WTC11 (cell line): ENCODE measurements around the gene WNT5B. TPM values are rescaled to one million over a fixed set of nuclear protein-coding genes. Genes with fewer than 3 reads are reported as not detected.

Experiments
- ATAC-seq: fragments of 200-7000 bp; cut with Tn5 transposase; 2 replicates; pipeline ENCODE4 v1.10.0; 2021; ENCODE audit warnings: mild to moderate bottlenecking, moderate library complexity
- CTCF ChIA-PET: fragments of 300-600 bp; sonication (Branson Sonifier 250); formaldehyde crosslinking; loops from one replicate; lab custom pipeline; 2021; ENCODE audit warnings: antibody characterized with exemption; lab: Charles Lee
- POLR2A ChIA-PET: fragments of 350-600 bp; sonication (Branson Sonifier 250); formaldehyde crosslinking; loops from one replicate; lab custom pipeline; 2021; ENCODE audit warnings: antibody characterized with exemption; lab: Charles Lee
- DNase-seq: peaks from one replicate; pipeline ENCODE4 v3.0.0; 2021; ENCODE audit warnings: low spot score
- H3K27ac Mint-ChIP-seq: 2 replicates; pipeline ENCODE4 v1.8.0; 2021; ENCODE audit warnings: mixed read lengths
- H3K27me3 Mint-ChIP-seq: 2 replicates; pipeline ENCODE4 v1.8.0; 2021; ENCODE audit warnings: low read depth, mild to moderate bottlenecking, moderate library complexity, mixed read lengths
- H3K36me3 Mint-ChIP-seq: 2 replicates; pipeline ENCODE4 v1.8.0; 2021; ENCODE audit warnings: mixed read lengths
- H3K4me1 Mint-ChIP-seq: 2 replicates; pipeline ENCODE4 v1.8.0; 2022; ENCODE audit warnings: mixed read lengths
- H3K4me3 Mint-ChIP-seq: 2 replicates; pipeline ENCODE4 v1.8.0; 2021; ENCODE audit warnings: mild to moderate bottlenecking, moderate library complexity, mixed read lengths
- H3K9me3 Mint-ChIP-seq: 2 replicates; pipeline ENCODE4 v1.8.0; 2021; ENCODE audit warnings: mixed read lengths
- ATF1 ChIP-seq: sonication (generic); formaldehyde crosslinking; IDR thresholded peaks from 2 replicates; pipeline ENCODE4 v1.8.1; 2023; ENCODE audit warnings: mild to moderate bottlenecking, moderate library complexity, missing genetic modification reagents
- CBFB ChIP-seq: sonication (generic); formaldehyde crosslinking; IDR thresholded peaks from 2 replicates; pipeline ENCODE4 v1.8.1; 2022; ENCODE audit warnings: mild to moderate bottlenecking, low read depth, missing genetic modification reagents
- CREB1 ChIP-seq: sonication (generic); formaldehyde crosslinking; IDR thresholded peaks from 2 replicates; pipeline ENCODE4 v1.8.0; 2023; ENCODE audit warnings: mild to moderate bottlenecking, missing genetic modification reagents
- ESRRA ChIP-seq: sonication (generic); formaldehyde crosslinking; IDR thresholded peaks from 2 replicates; pipeline ENCODE4 v1.8.1; 2022; ENCODE audit warnings: mild to moderate bottlenecking, missing genetic modification reagents, borderline replicate concordance
- FOXP1 ChIP-seq: sonication (generic); formaldehyde crosslinking; IDR thresholded peaks from 2 replicates; pipeline ENCODE4 v1.8.0; 2022; ENCODE audit warnings: missing genetic modification reagents, mild to moderate bottlenecking, moderate library complexity, borderline replicate concordance
- GTF2I ChIP-seq: fragments of 250-450 bp; sonication (Bioruptor Pico); conservative IDR thresholded peaks from 2 replicates; pipeline ENCODE4 v1.4.0; 2021; ENCODE audit warnings: mild to moderate bottlenecking
- IRF2 ChIP-seq: sonication (generic); formaldehyde crosslinking; IDR thresholded peaks from 2 replicates; pipeline ENCODE4 v1.8.0; 2022; ENCODE audit warnings: low read depth, missing genetic modification reagents, borderline replicate concordance
- JAZF1 ChIP-seq: fragments of 250-450 bp; sonication (Bioruptor Pico); IDR thresholded peaks from 2 replicates; pipeline ENCODE4 v1.9.0; 2021; ENCODE audit warnings: moderate library complexity, mild to moderate bottlenecking, inconsistent platforms
- KAT7 ChIP-seq: sonication (generic); formaldehyde crosslinking; IDR thresholded peaks from 2 replicates; pipeline ENCODE4 v1.8.1; 2023; ENCODE audit warnings: missing genetic modification reagents, mild to moderate bottlenecking, borderline replicate concordance
- NFE2L1 ChIP-seq: sonication (generic); formaldehyde crosslinking; IDR thresholded peaks from 2 replicates; pipeline ENCODE4 v1.8.1; 2023; ENCODE audit warnings: missing genetic modification reagents
- SMAD4 ChIP-seq: sonication (generic); formaldehyde crosslinking; IDR thresholded peaks from 2 replicates; pipeline ENCODE4 v1.8.0; 2022; ENCODE audit warnings: mild to moderate bottlenecking, missing genetic modification reagents
- SP1 ChIP-seq: sonication (generic); formaldehyde crosslinking; conservative IDR thresholded peaks from 2 replicates; pipeline ENCODE4 v1.8.1; 2022; ENCODE audit warnings: missing genetic modification reagents
- ZNF396 ChIP-seq: fragments of 250-450 bp; sonication (Bioruptor Pico); IDR thresholded peaks from 2 replicates; pipeline ENCODE4 v1.8.0; 2021; ENCODE audit warnings: mild to moderate bottlenecking, moderate library complexity, borderline replicate concordance
- ZNF671 ChIP-seq: fragments of 250-450 bp; sonication (Bioruptor Pico); IDR thresholded peaks from 2 replicates; pipeline ENCODE4 v1.8.0; 2021; ENCODE audit warnings: mild to moderate bottlenecking
- total RNA-seq: library from RNA; stranded (reverse); gene quantifications from 3 replicates; pipeline ENCODE4 v1.2.3, GENCODE V29; 2021
- TF ChIP-seq, protein P1 (sequence below): sonication (generic); formaldehyde crosslinking; IDR thresholded peaks from 2 replicates; pipeline ENCODE4 v1.8.0; 2022; ENCODE audit warnings: mild to moderate bottlenecking, missing genetic modification reagents
- TF ChIP-seq, protein P2 (sequence below): sonication (generic); formaldehyde crosslinking; IDR thresholded peaks from 2 replicates; pipeline ENCODE4 v1.8.1; 2023; ENCODE audit warnings: mild to moderate bottlenecking, missing genetic modification reagents, moderate library complexity
- TF ChIP-seq, protein P3 (sequence below): sonication (generic); formaldehyde crosslinking; IDR thresholded peaks from 2 replicates; pipeline ENCODE4 v1.8.1; 2022; ENCODE audit warnings: mild to moderate bottlenecking, missing genetic modification reagents, moderate library complexity, borderline replicate concordance
- TF ChIP-seq, protein P4 (sequence below): sonication (generic); formaldehyde crosslinking; IDR thresholded peaks from 2 replicates; pipeline ENCODE4 v1.8.0; 2022; ENCODE audit warnings: mild to moderate bottlenecking, missing genetic modification reagents
- TF ChIP-seq, protein P5 (sequence below): sonication (generic); formaldehyde crosslinking; conservative IDR thresholded peaks from 2 replicates; pipeline ENCODE4 v1.8.1; 2022; ENCODE audit warnings: mild to moderate bottlenecking, missing genetic modification reagents
- TF ChIP-seq, protein P6 (sequence below): sonication (generic); formaldehyde crosslinking; IDR thresholded peaks from 2 replicates; pipeline ENCODE4 v1.8.0; 2023; ENCODE audit warnings: missing genetic modification reagents, mild to moderate bottlenecking, borderline replicate concordance
- TF ChIP-seq, protein P7 (sequence below): sonication (generic); formaldehyde crosslinking; IDR thresholded peaks from 2 replicates; pipeline ENCODE4 v1.8.1; 2022; ENCODE audit warnings: low read depth, missing genetic modification reagents, borderline replicate concordance
- TF ChIP-seq, protein P8 (sequence below): fragments of 250-450 bp; sonication (Bioruptor Pico); IDR thresholded peaks from 2 replicates; pipeline ENCODE4 v1.9.0; 2021; ENCODE audit warnings: mild to moderate bottlenecking

WNT5B gene
- total RNA-seq, 1 experiment from 2014 or later, result 4.5 TPM

DNA sequence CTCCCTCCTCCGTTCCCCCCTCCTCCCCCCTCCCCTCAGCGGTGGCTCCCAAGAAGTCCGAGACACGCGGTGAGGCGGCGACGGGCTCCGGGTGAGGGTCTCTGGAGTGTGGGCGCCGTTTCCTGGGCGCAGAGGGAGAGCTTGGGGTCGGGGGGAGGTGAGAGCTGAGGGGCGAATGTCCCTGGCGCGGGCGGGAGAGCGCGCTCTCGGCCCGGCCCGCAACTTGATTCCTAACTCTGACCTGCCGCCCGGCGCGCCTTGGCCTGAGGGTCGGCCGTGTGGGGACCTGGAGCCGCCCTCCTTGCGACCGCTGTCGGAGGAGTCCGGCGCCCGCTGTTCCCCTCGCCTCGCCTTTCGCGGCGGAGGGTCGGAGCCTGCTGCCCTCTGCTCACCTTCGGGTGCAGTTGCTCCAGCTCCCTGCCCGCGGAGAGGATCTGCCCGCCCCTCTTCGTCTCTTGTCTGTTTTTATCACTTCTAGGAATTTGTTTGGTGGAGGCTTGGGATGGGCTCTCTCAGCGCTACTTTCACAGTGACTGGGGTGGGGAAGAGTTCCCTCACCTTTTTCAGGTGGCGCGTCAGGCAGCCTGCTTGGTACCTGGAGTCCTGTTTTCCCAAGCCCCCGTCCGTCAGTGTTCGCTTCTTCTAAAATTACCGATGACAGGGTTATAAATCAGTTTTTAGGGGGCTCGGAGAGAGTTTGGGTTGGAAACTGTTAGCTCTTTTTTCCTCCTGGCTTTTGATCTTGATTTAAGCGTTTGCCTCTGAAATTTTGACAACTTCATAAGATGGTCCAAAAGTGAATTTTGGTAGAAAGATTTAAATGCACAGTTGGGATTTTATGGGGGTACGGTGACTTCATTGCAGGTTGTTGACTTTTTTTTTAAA lies 62.3 kb downstream of the WNT5B start:
- Mint-ChIP-seq H3K4me1 (peaks cover 20% of the 10 kb centered on the region), H3K4me3 (peak overlapping the region; percentile 99), H3K27me3 (no peaks in the 10 kb centered on the region; the same call in 1 of the 2 replicates), H3K9me3 (no peaks in the 10 kb centered on the region), H3K36me3 (peaks cover 9% of the 10 kb centered on the region), H3K27ac (peak overlapping the region; percentile 100)
- peak; percentile 69 for ATAC-seq
- POLR2A ChIA-PET, result interaction anchor here (0.6 to 2.2 kb wide), 8 partner anchors 10 to 1302 kb away, joined by 3 to 8 read pairs (median 4); partner anchors contain the start of gene WNT5B
- CTCF ChIA-PET, result interaction anchor here (0.7 to 2.5 kb wide), 10 partner anchors 13 to 616 kb away, joined by 3 to 24 read pairs (median 4); partner anchors contain the start of gene WNT5B
- DNase-seq, result peak; percentile 78
- TF ChIP-seq, protein P1, sequence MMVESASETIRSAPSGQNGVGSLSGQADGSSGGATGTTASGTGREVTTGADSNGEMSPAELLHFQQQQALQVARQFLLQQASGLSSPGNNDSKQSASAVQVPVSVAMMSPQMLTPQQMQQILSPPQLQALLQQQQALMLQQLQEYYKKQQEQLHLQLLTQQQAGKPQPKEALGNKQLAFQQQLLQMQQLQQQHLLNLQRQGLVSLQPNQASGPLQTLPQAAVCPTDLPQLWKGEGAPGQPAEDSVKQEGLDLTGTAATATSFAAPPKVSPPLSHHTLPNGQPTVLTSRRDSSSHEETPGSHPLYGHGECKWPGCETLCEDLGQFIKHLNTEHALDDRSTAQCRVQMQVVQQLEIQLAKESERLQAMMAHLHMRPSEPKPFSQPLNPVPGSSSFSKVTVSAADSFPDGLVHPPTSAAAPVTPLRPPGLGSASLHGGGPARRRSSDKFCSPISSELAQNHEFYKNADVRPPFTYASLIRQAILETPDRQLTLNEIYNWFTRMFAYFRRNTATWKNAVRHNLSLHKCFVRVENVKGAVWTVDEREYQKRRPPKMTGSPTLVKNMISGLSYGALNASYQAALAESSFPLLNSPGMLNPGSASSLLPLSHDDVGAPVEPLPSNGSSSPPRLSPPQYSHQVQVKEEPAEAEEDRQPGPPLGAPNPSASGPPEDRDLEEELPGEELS (CRISPR knock-in tag), result no peak
- no peak for TF ChIP-seq SP1 (CRISPR knock-in tag)
- TF ChIP-seq ATF1 (CRISPR knock-in tag), result no peak
- peak; percentile 96; the same call in 1 of the 2 replicates for TF ChIP-seq KAT7 (CRISPR knock-in tag)
- TF ChIP-seq NFE2L1 (CRISPR knock-in tag), result no peak
- TF ChIP-seq ZNF671 (CRISPR knock-in tag), result no peak
- TF ChIP-seq, protein P2, sequence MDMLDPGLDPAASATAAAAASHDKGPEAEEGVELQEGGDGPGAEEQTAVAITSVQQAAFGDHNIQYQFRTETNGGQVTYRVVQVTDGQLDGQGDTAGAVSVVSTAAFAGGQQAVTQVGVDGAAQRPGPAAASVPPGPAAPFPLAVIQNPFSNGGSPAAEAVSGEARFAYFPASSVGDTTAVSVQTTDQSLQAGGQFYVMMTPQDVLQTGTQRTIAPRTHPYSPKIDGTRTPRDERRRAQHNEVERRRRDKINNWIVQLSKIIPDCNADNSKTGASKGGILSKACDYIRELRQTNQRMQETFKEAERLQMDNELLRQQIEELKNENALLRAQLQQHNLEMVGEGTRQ, result no peak
- TF ChIP-seq, protein P3, sequence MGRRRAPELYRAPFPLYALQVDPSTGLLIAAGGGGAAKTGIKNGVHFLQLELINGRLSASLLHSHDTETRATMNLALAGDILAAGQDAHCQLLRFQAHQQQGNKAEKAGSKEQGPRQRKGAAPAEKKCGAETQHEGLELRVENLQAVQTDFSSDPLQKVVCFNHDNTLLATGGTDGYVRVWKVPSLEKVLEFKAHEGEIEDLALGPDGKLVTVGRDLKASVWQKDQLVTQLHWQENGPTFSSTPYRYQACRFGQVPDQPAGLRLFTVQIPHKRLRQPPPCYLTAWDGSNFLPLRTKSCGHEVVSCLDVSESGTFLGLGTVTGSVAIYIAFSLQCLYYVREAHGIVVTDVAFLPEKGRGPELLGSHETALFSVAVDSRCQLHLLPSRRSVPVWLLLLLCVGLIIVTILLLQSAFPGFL (CRISPR knock-in tag), result no peak
- 0 out of 2 replicates have a peak, but pooled peaks have one; percentile 34 for TF ChIP-seq ESRRA (CRISPR knock-in tag)
- TF ChIP-seq GTF2I (CRISPR knock-in tag), result no peak
- no peak for TF ChIP-seq SMAD4 (CRISPR knock-in tag)
- TF ChIP-seq, protein P4, sequence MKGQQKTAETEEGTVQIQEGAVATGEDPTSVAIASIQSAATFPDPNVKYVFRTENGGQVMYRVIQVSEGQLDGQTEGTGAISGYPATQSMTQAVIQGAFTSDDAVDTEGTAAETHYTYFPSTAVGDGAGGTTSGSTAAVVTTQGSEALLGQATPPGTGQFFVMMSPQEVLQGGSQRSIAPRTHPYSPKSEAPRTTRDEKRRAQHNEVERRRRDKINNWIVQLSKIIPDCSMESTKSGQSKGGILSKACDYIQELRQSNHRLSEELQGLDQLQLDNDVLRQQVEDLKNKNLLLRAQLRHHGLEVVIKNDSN (CRISPR knock-in tag), result no peak
- TF ChIP-seq, protein P5, sequence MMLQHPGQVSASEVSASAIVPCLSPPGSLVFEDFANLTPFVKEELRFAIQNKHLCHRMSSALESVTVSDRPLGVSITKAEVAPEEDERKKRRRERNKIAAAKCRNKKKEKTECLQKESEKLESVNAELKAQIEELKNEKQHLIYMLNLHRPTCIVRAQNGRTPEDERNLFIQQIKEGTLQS (CRISPR knock-in tag), result no peak
- TF ChIP-seq, protein P6, sequence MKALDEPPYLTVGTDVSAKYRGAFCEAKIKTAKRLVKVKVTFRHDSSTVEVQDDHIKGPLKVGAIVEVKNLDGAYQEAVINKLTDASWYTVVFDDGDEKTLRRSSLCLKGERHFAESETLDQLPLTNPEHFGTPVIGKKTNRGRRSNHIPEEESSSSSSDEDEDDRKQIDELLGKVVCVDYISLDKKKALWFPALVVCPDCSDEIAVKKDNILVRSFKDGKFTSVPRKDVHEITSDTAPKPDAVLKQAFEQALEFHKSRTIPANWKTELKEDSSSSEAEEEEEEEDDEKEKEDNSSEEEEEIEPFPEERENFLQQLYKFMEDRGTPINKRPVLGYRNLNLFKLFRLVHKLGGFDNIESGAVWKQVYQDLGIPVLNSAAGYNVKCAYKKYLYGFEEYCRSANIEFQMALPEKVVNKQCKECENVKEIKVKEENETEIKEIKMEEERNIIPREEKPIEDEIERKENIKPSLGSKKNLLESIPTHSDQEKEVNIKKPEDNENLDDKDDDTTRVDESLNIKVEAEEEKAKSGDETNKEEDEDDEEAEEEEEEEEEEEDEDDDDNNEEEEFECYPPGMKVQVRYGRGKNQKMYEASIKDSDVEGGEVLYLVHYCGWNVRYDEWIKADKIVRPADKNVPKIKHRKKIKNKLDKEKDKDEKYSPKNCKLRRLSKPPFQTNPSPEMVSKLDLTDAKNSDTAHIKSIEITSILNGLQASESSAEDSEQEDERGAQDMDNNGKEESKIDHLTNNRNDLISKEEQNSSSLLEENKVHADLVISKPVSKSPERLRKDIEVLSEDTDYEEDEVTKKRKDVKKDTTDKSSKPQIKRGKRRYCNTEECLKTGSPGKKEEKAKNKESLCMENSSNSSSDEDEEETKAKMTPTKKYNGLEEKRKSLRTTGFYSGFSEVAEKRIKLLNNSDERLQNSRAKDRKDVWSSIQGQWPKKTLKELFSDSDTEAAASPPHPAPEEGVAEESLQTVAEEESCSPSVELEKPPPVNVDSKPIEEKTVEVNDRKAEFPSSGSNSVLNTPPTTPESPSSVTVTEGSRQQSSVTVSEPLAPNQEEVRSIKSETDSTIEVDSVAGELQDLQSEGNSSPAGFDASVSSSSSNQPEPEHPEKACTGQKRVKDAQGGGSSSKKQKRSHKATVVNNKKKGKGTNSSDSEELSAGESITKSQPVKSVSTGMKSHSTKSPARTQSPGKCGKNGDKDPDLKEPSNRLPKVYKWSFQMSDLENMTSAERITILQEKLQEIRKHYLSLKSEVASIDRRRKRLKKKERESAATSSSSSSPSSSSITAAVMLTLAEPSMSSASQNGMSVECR, result no peak
- no peak for TF ChIP-seq CBFB (CRISPR knock-in tag)
- no peak for TF ChIP-seq IRF2 (CRISPR knock-in tag)
- TF ChIP-seq, protein P7, sequence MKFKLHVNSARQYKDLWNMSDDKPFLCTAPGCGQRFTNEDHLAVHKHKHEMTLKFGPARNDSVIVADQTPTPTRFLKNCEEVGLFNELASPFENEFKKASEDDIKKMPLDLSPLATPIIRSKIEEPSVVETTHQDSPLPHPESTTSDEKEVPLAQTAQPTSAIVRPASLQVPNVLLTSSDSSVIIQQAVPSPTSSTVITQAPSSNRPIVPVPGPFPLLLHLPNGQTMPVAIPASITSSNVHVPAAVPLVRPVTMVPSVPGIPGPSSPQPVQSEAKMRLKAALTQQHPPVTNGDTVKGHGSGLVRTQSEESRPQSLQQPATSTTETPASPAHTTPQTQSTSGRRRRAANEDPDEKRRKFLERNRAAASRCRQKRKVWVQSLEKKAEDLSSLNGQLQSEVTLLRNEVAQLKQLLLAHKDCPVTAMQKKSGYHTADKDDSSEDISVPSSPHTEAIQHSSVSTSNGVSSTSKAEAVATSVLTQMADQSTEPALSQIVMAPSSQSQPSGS (CRISPR knock-in tag), result no peak
- no peak for TF ChIP-seq FOXP1
- TF ChIP-seq ZNF396 (CRISPR knock-in tag), result no peak
- TF ChIP-seq CREB1 (CRISPR knock-in tag), result no peak
- TF ChIP-seq, protein P8, sequence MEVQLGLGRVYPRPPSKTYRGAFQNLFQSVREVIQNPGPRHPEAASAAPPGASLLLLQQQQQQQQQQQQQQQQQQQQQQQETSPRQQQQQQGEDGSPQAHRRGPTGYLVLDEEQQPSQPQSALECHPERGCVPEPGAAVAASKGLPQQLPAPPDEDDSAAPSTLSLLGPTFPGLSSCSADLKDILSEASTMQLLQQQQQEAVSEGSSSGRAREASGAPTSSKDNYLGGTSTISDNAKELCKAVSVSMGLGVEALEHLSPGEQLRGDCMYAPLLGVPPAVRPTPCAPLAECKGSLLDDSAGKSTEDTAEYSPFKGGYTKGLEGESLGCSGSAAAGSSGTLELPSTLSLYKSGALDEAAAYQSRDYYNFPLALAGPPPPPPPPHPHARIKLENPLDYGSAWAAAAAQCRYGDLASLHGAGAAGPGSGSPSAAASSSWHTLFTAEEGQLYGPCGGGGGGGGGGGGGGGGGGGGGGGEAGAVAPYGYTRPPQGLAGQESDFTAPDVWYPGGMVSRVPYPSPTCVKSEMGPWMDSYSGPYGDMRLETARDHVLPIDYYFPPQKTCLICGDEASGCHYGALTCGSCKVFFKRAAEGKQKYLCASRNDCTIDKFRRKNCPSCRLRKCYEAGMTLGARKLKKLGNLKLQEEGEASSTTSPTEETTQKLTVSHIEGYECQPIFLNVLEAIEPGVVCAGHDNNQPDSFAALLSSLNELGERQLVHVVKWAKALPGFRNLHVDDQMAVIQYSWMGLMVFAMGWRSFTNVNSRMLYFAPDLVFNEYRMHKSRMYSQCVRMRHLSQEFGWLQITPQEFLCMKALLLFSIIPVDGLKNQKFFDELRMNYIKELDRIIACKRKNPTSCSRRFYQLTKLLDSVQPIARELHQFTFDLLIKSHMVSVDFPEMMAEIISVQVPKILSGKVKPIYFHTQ (CRISPR knock-in tag), result no peak
- TF ChIP-seq JAZF1, result no peak
